DND-41 (cell line): ENCODE measurements around the gene DOP1A.
A peak's percentile ranks its signal among the peaks of the same experiment; 100 is the strongest.

Source experiments
- ATAC-seq: fragments of 200-7000 bp; cut with Tn5 transposase; 3 replicates; pipeline ENCODE4 v1.9.1; 2021; ENCODE audit warnings: low read depth; ENCODE audit not compliant: insufficient read depth
- DNase-seq: peaks from one replicate; pipeline ENCODE4 v3.0.0-alpha.2; 2020
- H2AFZ ChIP-seq: 2 replicates; pipeline ENCODE4 v1.6.0; 2012; ENCODE audit warnings: low read depth, low read length
- H3K27ac ChIP-seq: 2 replicates; pipeline ENCODE4 v1.5.1; 2012; ENCODE audit warnings: low read length, inconsistent platforms
- H3K27me3 ChIP-seq: fragments of 200-600 bp; sonication (generic); 2 replicates; pipeline ENCODE4 v1.6.0; 2012; ENCODE audit warnings: low read length, mild to moderate bottlenecking, inconsistent platforms; ENCODE audit not compliant: insufficient read depth, poor library complexity
- H3K36me3 ChIP-seq: 2 replicates; pipeline ENCODE4 v1.5.1; 2012; ENCODE audit warnings: low read length, inconsistent platforms; ENCODE audit not compliant: insufficient read depth
- H3K4me1 ChIP-seq: 2 replicates; pipeline ENCODE4 v1.5.1; 2012; ENCODE audit warnings: mild to moderate bottlenecking, low read length; ENCODE audit not compliant: insufficient read depth
- H3K4me2 ChIP-seq: 2 replicates; pipeline ENCODE4 v1.6.0; 2012; ENCODE audit warnings: mild to moderate bottlenecking, moderate library complexity, low read length, inconsistent platforms; ENCODE audit not compliant: insufficient read depth
- H3K4me3 ChIP-seq, 2 experiments: fragments of 200-600 bp in 1 of 2; shearing (Covaris generic) in 1 of 2; 2 replicates each; pipeline ENCODE4 v1.5.1; 2012 to 2016; ENCODE audit warnings: inconsistent platforms in 2 of 2, low read length in 2 of 2, mild to moderate bottlenecking in 2 of 2, low read depth in 1 of 2, moderate library complexity in 1 of 2
- H3K79me2 ChIP-seq: 2 replicates; pipeline ENCODE4 v1.6.0; 2012; ENCODE audit warnings: low read length, inconsistent platforms; ENCODE audit not compliant: insufficient read depth
- H3K9ac ChIP-seq: 2 replicates; pipeline ENCODE4 v1.6.0; 2012; ENCODE audit warnings: low read depth, mild to moderate bottlenecking, inconsistent platforms, low read length, moderate library complexity
- H3K9me3 ChIP-seq: 2 replicates; pipeline ENCODE4 v1.5.1; 2012; ENCODE audit warnings: low read length, moderate library complexity, mild to moderate bottlenecking, inconsistent platforms; ENCODE audit not compliant: insufficient read depth, severe bottlenecking
- H4K20me1 ChIP-seq: 2 replicates; pipeline ENCODE4 v1.6.0; 2012; ENCODE audit warnings: low read length; ENCODE audit not compliant: insufficient read depth
- EZH2 ChIP-seq: IDR thresholded peaks from 3 replicates; pipeline ENCODE4 v1.6.1; 2012; ENCODE audit warnings: borderline replicate concordance, low read depth, mild to moderate bottlenecking, moderate library complexity, low read length, inconsistent platforms; ENCODE audit not compliant: severe bottlenecking
- TF ChIP-seq, protein P1 (sequence below): IDR thresholded peaks from 2 replicates; pipeline ENCODE4 v1.5.1; 2012; ENCODE audit warnings: borderline replicate concordance, low read length, moderate library complexity, mild to moderate bottlenecking; ENCODE audit not compliant: poor library complexity, severe bottlenecking; ENCODE audit errors: extremely low read depth

Gene DOP1A

DNA sequence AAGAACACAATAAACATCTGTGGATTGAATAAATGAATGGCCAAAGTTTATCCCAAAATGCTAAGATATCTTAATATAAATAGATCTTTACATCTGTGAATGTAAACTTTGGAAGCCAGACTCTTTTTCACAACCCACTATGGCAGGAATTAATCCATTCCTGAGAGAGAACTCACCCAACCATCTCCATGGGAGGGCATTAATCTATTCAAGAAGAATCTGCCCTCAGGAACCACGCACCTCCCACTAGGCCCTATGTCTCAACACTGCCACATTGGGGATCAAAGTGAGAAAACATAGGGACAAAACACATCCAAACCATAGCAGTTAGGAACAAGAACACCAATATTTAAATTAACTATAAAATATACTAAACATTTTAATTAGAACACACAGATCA is 5.2 kb upstream of the DOP1A start:
- Histone ChIP-seq H3K9me3 (no peaks in the 10 kb centered on the region), H2AFZ (no peak overlapping the region), H4K20me1 (no peaks in the 10 kb centered on the region), H3K4me3 (no peak overlapping the region), H3K4me1 (peaks cover 31% of the 10 kb centered on the region), H3K4me2 (peak overlapping the region; percentile 2; the same call in 1 of the 2 replicates), H3K27ac (no peak overlapping the region), H3K79me2 (peaks cover 25% of the 10 kb centered on the region), H3K27me3 (no peaks in the 10 kb centered on the region), H3K9ac (no peak overlapping the region), H3K36me3 (peaks cover 5% of the 10 kb centered on the region; the same call in 1 of the 2 replicates)
- ATAC-seq (no peak), DNase-seq (no peak)
- TF ChIP-seq EZH2 = no peak
- TF ChIP-seq, protein P1, sequence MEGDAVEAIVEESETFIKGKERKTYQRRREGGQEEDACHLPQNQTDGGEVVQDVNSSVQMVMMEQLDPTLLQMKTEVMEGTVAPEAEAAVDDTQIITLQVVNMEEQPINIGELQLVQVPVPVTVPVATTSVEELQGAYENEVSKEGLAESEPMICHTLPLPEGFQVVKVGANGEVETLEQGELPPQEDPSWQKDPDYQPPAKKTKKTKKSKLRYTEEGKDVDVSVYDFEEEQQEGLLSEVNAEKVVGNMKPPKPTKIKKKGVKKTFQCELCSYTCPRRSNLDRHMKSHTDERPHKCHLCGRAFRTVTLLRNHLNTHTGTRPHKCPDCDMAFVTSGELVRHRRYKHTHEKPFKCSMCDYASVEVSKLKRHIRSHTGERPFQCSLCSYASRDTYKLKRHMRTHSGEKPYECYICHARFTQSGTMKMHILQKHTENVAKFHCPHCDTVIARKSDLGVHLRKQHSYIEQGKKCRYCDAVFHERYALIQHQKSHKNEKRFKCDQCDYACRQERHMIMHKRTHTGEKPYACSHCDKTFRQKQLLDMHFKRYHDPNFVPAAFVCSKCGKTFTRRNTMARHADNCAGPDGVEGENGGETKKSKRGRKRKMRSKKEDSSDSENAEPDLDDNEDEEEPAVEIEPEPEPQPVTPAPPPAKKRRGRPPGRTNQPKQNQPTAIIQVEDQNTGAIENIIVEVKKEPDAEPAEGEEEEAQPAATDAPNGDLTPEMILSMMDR = no peak

DNA sequence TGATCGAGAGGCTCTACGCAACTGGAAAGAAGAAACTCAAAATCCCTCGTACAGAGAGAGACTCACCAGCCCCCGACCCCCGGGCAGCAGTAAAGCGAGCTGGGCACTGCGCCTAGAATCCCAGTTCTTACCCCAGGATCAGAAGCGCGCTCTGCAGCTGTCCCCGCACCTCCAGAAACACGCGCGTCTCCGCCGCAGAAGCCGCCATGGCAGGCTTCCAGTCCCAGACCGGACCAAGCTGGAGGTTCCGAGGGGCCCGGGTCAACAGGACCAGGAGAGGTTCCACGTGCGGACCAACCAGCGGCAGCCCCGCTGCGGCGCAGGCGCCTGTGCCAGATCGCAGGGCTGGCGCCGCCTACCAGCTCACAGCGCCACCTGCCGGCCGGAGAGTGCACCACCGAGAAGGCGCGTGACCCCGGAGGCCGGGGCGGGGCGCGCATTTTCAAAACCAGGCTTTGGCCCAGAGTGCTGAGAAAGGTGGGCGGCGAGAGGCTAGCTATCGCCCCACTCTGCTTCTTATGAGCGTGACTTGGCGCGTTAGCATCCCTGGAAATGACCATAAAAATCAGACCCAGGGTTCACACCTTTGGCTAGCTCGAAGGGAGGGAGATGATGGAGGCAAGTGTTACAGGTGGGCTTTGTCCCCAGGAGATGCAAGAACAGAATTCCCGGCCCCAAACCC is 1.8 kb upstream of the DOP1A start, which contains the start of gene UBE3D:
Gene UBE3D, minus strand, starts transcription at position 331 of the 682 bp plus-strand sequence. Its CDS starts 123 bp downstream, at position 208.
- ATAC-seq (peak; percentile 78), DNase-seq (peak; percentile 88)
- Histone ChIP-seq H3K27me3 (no peaks in the 10 kb centered on the region), H3K4me2 (peak within 1 kb of the TSS; percentile 77), H3K79me2 (peaks cover 52% of the 10 kb centered on the region), H4K20me1 (no peaks in the 10 kb centered on the region), H3K9me3 (no peaks in the 10 kb centered on the region), H3K4me1 (peaks cover 54% of the 10 kb centered on the region), H3K9ac (peak within 1 kb of the TSS; percentile 73), H3K4me3 (peak within 1 kb of the TSS; percentile 89 to 93), H2AFZ (peak within 1 kb of the TSS; percentile 94), H3K27ac (peak within 1 kb of the TSS; percentile 75), H3K36me3 (no peaks in the 10 kb centered on the region; the same call in none of the 2 replicates)
- no peak for TF ChIP-seq EZH2
- TF ChIP-seq, protein P1 = peak; percentile 95

DNA sequence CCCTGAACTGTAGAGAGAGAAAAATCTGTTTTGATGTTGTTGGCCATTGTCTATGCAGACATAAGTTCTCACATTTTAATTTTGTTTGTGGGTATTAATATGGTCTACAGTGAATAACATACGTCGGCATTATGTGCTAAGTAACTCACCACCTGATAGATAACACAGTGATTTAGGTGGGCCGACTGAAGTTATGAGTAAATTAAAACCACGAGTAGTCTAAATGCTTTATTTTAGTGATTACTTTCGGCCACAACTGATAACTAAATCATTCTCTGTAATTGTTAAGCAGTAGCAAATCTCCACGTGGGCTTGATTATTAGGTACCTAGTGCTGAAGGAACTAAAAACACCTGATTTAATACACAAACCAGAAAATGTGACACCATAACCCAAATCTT is 1.1 kb downstream of the DOP1A start:
- DNase-seq = no peak
- Histone ChIP-seq H3K79me2 (peaks cover 75% of the 10 kb centered on the region), H2AFZ (no peak overlapping the region)

More for the DNA sequence above, 1.1 kb downstream of the DOP1A start:
- Histone ChIP-seq H3K4me1 (peaks cover 52% of the 10 kb centered on the region), H3K27ac (peak overlapping the region; percentile 51; the same call in 1 of the 2 replicates), H3K4me2 (peak overlapping the region; percentile 78), H3K9ac (peak overlapping the region; percentile 69), H3K36me3 (no peaks in the 10 kb centered on the region; the same call in 1 of the 2 replicates), H4K20me1 (no peaks in the 10 kb centered on the region), H3K9me3 (no peaks in the 10 kb centered on the region), H3K4me3 (peak overlapping the region; percentile 63 to 65; a peak in 3 of 4 replicates), H3K27me3 (no peaks in the 10 kb centered on the region)
- TF ChIP-seq, protein P1 = no peak
- TF ChIP-seq EZH2 = no peak
- no peak for ATAC-seq
